HG03108 (cell line): ENCODE data around the gene PM20D2.
"Not testable (repeated sequence)": the region's sequence is repeated elsewhere in the genome, so short reads cannot be mapped to it uniquely, and the experiment has no call there.

Source experiments
- ATAC-seq: cut with Tn5 transposase; IDR thresholded peaks from one replicate; pipeline ENCODE4 v1.9.1; 2021; ENCODE audit warnings: moderate library complexity; ENCODE audit not compliant: unreplicated experiment

Gene PM20D2, protein sequence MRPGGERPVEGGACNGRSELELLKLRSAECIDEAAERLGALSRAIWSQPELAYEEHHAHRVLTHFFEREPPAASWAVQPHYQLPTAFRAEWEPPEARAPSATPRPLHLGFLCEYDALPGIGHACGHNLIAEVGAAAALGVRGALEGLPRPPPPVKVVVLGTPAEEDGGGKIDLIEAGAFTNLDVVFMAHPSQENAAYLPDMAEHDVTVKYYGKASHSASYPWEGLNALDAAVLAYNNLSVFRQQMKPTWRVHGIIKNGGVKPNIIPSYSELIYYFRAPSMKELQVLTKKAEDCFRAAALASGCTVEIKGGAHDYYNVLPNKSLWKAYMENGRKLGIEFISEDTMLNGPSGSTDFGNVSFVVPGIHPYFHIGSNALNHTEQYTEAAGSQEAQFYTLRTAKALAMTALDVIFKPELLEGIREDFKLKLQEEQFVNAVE

DNA sequence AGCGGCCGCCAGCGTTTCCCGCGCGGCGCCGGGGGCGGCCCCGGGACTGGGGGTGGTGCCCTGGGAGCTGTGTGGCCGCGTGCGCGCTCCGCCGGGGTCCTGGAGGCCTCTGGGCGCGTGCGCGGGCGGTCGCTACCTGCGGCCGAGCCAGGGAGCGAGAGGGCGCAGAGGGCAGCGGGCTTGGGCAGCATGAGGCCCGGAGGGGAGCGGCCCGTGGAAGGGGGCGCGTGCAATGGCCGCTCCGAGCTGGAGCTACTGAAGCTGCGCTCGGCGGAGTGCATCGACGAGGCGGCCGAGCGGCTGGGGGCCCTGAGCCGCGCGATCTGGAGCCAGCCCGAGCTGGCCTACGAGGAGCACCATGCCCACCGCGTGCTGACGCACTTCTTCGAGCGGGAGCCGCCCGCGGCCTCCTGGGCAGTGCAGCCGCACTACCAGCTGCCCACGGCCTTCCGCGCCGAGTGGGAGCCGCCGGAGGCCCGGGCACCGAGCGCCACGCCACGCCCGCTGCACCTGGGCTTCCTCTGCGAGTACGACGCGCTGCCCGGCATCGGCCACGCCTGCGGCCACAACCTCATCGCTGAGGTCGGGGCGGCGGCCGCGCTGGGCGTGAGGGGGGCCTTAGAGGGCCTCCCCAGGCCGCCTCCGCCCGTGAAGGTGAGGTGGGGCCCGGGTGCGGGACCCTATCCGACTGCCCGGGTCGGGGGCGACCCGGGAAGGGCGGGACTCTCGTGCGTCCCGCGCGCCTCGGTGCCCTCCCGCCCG, at the start of gene PM20D2:
Gene PM20D2 (plus strand): TSS at position 100 of the 762 bp plus-strand sequence. CDS start 90 bp downstream, at position 190.
- ATAC-seq, result peak; percentile 70

DNA sequence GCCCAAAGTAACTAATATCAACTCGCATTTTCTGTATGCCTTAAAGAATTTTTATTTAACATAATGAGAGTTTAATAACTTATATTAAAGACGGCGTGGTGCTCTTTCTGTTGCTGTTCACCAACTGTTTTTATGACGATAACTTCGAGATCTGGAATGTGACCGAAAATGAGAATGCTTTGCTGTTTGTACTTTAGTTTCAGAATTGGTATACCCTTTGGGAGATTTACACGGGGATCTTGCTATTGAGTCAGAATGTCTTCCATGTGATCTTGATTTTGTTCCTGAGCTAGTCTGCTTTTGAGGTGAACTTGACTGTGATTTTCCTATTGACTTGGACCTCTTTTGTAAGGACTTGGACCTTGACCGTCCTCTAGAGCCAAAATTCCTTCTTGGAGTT, 47.4 kb upstream of the PM20D2 start:
- ATAC-seq, result no peak

DNA sequence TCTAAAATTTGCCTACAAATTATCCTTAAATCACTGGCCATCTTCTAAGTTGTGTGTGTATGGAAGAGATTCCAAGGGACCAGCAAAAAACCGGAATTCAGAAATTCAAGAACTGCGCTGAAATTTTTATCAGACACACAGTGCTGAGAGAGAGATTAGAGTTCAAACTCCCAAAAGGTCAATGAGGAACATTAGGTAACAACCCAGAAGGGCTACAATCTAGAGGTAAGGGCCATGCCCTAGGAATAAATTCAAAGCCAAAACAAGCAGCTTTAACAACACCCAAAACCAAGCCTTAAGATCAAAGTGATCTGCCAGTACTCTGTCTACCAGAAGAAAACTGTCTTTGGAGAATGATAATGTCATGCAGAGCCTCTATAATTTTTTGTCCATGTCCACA, 45.7 kb upstream of the PM20D2 start:
- no peak for ATAC-seq

DNA sequence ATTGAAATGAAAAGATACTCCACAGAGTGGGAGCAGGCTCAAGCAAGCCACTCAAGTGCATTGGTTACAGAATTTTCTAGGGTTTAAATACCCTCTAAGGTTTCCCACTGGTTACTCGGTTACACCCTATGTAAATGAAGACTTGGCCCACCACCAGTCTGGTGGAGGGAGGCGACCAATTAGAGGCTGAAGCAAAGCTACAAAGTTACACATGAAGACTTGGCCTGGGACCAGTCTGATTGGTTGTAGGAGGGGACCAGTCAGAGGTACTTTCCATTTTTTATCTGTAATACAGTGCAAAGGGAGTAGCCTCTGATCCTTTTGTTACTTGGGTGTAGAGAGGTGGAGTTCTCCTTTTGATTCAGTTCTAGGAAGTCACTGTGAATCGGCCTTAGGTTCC, 35.6 kb upstream of the PM20D2 start:
- ATAC-seq, result no peak

DNA sequence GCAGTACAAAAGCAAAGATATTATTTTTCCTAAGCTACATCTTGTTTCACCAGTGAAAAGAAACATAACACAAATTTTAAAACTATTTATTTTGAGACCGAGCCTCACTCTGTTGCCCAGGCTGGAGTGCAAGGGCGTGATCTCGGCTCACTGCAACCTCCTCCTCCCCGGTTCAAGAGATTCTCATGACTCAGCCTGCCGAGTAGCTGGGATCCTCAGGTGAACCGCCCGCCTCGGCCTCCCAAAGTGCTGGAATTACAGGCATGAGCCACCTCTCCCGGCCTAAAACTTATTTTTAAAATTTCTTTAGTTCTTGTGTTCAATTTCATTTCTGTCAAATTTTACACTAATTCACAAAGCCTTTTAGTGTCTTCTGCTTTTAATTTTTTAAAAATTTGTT, 33.9 kb upstream of the PM20D2 start:
- ATAC-seq, result no peak

DNA sequence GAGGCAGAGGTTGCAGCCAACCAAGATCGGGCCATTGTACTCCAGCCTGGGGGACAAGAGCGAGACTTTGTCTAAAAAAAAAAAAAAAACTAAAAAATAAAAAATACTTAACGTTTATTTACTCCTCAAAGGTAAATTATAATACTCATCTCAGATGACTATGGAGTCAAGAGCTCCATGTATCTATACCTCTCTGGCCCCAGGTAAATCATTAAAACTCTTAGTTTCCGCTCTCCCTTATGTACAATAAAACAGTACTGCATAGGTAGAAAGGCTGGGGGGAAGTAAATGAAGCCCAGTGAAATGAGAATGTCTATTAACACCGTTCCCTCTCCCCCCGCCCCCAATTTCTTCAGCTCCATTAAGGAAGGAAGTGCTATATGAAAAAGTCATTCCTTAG, 29.2 kb upstream of the PM20D2 start:
- ATAC-seq, result no peak

DNA sequence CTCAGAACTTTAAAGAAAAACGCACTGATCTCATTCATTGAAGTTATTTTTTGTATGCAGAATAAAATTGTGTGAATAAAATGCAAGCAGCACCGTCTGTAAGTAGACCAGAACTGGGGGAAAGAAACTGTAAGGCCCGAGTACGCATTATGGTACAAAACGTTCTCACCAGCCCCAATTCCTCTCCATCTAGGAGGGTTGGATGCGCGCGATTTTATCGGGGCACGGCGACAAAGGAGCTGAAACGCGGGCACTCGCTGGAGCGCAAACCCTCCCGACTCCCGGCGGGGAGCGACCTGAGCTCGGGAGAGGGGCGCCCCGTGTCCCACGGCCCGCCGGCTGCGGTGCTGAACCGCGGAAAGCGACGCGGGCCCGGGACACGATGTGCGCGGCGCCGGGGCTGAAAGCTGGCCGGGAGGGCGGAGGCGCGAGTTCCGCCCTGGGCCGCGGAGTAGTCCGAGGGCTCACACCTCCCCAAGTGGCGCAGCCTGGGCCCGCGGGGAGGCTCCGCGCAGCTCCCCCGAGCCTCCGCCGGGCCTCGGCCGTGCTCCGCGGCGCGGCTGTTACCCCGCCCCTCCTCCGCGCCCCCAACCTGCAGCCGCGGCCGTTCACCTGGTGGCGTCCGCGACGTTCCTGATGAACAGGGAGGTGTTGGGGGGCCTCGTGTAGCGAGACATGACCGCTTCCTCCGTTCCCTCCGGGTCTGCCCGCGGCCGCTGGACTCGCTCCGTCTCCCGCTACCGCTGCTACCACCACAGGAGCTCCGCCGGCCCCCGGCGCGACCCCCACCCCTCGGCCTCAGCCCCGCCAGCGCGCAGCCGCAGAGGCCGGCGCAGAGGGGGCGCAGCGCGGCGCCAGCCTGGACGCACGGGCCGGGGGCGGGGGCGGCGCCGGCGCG, 28.4 kb upstream of the PM20D2 start, which contains the start of gene SRSF12:
Gene SRSF12 (minus strand): TSS at position 861 of the 898 bp plus-strand sequence. CDS start 184 bp downstream, at position 677.
- ATAC-seq, result peak; percentile 68

DNA sequence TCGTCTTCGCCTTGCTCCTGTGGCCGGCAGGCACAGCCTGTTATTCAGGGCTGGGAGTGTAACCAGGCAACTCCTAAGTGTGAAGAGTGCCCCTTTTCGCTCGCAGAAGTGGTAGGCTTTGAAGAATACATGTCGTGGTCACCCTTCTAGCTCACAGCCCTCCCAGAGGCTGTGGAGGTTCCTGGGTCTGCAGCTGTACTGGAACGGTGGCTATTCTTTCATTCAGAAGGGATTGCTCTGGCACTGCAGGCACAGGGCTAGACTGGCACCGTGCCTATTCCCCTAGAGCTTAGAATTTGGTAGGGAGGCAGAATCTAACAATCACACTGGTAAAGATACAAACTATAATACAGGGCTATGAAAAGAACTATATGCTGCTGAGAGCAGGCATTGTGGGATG, 26.9 kb upstream of the PM20D2 start:
- no peak for ATAC-seq

DNA sequence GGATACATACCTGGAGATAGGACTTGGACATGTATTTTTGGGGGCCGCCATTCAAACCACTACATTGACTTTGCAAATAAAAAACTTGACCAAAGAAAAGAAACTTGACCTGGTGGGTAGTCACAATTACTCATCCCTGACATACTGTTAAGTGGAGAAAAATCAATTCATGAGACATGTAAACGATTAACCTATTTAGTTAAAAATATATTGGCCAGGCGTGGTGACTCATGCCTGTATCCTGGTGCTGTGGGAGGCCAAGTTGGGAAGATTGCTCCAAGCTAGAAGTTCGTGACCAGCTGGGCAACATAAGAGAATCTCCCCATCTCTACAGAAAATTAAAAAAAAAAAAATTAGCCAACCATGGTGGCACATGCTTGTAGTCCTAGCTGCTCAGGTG, 25.5 kb upstream of the PM20D2 start:
- ATAC-seq, result no peak

DNA sequence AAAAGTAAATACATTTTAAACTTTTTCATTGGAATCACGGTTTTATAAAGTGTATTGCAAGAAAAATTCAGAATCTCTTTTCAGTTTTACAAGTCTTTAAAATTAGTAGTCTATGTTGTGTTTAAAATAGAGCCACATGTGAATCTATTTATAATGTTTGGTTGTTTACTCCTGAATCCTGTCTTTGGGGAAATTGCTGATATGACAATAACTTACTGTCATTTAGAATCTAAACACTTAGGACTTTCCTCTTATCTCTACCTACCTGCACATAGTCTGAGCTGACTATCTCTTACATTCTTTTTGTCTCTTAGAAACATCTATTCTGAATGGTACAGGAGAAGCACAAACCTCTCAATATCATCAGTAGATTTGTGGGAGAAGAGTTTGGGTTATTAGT, 23.9 kb upstream of the PM20D2 start:
- ATAC-seq, result no peak

DNA sequence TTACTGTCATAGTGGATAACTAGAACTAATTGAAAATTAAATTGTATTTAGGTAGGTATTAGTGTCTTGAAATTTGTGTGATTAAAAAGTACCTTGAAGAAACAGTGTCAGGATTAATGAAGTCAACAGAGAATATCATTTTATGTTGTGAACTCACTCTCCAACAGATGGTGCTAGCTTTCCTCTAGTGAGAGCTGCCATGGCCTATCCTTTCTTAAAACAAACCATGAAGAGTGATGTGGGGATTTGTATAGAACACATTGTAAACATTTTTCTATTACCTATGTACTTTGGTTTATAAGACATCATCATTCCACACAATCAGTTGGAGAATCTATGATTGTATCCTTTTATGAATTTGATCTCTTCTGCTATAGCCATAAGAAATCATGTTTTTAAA, 23.2 kb upstream of the PM20D2 start:
- ATAC-seq, result peak; percentile 49

DNA sequence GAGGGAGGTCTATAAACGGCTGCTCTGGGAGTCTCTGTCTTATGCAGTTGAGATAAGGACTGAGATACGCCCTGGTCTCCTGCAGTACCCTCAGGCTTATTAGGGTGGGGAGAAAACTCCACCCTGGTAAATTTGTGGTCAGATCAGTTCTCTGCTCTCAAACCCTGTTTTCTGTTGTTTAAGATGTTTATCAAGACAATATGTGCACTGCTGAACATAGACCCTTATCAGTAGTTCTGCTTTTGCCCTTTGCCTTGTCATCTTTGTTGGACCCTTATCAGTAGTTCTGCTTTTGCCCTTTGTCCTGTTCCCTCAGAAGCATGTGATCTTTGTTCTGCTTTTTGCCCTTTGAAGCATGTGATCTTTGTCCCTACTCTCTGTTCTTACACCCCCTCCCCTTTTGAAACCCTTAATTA, 17.6 kb upstream of the PM20D2 start:
- ATAC-seq, result not testable (repeated sequence)

DNA sequence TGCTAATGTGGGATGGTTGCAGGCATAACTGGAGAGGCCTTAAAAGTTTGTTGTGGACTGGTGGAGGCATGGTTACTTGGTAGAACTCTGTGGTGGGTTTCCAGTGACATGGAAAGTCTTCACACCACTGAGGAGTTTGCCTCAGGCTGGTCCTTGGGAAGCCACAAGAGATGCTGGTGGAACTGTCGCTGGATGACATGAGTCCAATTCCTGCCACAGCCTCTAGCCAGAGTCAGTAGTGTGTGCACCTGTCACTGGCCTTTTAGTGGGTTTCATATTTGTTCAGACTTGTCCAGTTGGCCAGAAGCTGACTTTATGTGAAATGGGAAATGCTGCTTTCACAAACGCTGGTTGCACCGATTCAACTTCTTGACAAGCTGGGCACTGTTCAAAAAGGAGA, 14.3 kb upstream of the PM20D2 start:
- ATAC-seq, result no peak

DNA sequence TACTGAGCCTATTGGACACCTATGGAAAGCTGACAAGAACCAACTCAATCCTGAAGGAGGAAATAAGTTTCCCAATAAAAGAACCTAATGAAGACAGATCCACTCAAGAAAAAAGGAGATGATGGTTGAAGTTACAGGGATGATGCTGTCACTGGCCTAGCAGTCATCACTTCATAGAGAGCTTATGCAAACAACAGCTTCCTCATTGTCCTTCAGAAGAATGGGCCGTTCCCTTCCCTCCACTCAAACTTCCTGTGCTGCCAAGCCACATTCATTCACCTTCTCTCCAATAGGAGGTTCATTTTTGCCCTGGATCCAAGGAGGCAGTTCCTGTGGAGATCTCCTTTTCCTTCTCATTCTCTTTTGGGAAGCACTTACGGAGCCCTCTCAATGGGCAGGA, 13.8 kb upstream of the PM20D2 start:
- ATAC-seq, result no peak

DNA sequence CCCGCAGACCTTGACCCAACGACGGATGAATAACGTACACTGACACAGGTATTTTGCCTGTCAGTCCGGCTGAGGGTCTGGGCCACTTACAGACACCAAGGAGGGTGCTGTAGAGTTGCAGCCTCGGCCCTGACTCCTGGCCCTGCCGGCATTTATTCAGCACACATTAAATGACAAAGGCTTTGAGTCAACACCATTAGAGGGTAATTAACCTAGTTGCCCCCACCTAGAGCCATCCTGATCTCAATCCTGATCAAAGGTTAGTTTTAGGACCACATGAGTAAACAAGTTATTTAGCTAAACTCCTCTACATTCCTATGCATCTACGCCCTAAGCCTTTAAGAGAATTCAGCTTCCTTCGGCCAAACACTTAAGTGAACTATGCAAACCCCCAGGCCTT, 11.9 kb upstream of the PM20D2 start:
- no peak for ATAC-seq

DNA sequence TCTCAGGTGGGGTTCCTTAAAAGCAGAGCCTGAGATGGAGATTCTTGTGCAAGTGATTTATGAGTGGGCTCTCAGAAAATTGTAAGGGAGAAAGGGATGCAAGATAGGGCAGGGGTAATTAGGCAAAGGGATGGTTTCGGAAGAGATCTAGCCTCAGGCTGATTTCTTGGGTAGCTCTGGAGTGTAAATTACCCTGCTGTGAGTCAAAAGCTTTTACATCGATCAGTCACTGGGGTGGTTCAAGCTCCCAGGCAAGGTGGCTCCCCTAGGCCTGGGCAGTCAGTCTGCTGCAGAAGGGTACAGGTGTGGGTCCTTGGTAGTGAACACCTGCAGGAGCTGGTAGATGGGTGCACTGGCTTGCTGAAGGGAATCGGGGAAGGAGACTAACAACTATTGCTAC, 11.1 kb upstream of the PM20D2 start:
- no peak for ATAC-seq

DNA sequence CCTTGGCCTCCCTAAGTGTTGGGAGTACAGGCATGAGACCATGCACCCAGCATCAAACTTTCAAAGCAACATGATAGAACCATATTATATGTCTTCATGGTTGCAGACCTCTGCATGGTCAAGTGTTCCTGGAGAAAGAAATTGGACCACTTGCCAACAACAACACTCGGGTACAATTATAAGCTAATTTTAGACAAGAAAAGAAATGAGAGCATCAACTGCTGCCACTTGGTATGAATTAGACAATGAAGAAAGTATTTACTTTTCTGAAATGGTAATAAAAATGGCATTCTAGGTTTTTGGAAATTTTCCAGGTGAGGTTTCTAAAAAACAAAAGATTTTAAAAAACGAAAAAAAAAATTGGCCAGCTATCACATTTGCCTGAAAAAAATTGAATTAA, 7.7 kb upstream of the PM20D2 start:
- ATAC-seq, result no peak

DNA sequence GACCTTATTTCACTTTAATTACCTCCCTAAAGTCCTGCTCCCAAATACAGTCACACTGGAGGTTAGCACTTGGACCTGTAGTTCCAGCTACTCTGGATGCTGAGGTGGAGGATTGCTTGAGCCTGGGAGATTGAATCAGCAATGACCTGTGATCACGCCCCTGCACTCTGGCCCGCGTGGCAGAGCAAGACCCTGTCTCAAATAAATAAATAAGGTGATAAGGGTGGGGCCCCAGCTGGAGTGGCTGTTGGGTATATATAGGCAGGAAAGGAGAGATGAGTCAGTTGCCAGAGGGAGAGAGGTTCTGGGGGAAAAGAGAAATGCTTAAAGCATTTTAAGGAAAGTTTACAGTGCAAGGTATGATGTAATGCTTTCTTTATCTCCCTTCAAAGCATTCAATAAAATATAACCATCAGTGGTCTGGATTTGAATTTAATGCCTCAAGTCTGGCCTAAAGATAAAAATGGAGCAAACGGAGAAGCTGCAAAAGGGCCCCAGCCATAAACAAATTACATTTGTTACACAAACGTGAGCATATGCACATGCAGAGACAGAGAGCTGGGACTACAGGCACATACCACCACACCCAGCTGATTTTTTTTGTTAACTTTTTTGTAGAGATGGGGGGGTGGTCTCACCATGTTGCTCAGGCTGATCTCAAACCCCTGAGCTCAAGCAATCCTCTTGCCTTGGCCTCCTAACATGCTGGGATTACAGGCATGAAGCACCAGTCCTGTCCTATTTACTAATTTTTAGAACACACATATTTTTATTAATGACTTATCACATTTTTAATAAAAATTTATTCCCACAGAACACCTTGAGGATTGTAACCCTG, 6.1 kb upstream of the PM20D2 start:
- no peak for ATAC-seq

DNA sequence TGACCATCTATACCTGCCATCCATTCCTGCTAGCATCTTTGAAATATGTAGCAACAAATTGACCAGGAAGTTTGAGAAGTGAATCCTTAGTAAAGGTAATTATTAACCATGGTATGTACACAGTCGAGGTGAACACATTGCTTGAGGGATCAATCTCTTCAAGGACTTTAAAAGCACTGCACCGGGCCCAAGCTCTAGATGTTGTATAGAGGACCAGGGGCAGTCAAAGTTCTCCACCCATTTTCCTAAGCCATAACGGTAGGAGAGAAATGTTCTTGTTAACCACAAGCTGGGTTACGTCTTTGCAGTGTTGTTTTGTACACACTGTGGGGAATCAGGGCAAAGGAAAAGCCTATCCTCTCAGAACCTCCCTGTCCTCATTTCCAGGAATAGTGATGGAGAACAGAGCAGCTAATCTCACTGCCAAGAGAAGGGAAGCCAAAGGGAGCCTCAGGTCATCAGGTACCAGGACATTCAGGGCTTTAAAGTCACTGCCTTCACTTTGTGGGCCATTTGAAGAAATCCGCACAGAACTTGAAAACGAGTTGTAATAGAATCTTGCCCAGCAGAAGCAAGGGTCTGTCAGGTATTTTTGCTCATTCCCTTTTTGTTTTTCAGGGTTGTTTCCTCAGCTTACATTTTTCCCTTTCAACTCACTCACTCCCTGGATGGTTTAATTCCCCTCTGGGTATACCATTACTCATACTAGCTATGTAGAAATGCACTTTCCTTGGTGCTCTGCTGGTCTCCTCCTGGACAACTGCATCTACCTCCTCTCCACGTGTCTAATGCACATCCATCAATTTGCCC, 5.3 kb upstream of the PM20D2 start:
- no peak for ATAC-seq
